ENCODE measurements around the gene GNPTG.

- TF ChIP-seq CTCF (IDR thresholded peaks at IDR 0.05) (no peak), POLR2A (IDR thresholded peaks at IDR 0.05) (no peak)
Measured at GRCh38 chr16:1378087-1378803, 26.5 kb downstream of the GNPTG start.
